ENCODE data around the gene KPNA6. TPM values are rescaled to one million over a fixed set of nuclear protein-coding genes. Genes with fewer than 3 reads are reported as not detected.
A peak's percentile ranks its signal among the peaks of the same experiment; 100 is the strongest.

Gene KPNA6
- polyA plus RNA-seq, 1 donor: 25.6 TPM

DNA sequence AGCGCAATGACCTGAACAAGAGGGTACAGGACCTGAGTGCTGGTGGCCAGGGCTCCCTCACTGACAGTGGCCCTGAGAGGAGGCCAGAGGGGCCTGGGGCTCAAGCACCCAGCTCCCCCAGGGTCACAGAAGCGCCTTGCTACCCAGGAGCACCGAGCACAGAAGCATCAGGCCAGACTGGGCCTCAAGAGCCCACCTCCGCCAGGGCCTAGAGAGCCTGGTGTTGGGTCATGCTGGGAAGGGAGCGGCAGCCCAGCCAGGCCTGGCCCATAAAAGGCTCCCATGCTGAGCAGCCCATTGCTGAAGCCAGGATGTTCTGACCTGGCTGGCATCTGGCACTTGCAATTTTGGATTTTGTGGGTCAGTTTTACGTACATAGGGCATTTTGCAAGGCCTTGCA lies 87.1 kb downstream of the KPNA6 start:
- DNase-seq: no peak

DNA sequence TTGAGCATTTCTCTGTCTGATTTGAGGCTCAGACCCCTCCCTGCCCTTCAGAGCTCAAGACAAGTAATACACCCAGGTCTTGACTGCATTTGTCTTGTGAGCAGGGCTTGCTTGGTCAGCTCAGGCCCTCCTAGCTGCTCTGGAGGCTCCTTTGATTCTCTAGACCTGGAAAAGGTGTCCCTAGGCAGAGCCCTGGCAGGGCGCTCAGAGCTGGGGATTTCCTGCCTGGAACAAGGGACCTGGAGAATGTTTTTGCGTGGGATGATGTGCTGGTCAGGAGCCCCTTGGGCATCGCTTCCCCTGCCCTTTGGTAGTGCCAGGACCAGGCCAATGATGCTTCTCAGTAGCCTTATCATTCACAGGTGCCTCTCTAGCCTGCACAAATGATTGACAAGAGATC lies 87.7 kb downstream of the KPNA6 start:
- DNase-seq: no peak

DNA sequence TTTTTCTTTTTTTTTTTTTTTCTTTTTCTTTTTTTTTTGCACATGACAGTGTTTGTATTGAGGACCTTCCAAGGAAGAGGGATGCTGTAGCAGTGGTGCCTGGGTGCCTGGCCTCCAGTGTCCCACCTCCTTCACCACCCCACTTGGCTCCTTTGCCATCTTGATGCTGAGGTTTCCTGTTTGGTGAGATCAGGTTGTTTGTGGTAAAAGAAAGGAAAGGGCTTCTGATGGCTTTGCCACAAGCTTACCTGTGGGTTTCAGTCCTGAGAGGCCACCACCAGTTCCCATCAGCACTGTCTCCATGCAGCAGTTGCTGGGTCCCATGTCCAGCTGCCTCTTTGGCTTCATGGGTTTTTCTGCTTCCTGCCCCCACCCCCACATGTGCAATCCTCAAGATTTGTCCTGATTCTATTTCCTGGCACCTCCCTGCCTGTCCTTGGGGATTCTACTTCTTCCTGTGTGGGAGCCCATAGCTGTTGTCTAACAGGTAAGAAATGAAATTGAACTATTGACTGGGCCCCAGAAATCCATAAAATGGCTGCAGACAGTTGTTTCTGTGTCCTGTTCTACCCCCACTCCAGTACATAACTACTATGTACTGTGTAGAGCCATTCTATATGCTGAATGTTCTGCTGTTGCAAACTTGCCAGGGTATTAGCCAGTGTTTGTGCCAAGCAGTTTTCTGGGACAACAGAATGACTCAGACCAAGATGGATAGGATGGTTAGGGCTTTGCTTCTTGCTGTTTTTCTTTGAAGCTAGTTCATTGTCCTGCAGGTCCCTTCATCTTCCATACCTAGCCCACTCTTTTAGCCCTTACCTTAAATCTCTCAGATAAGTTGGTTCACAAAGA lies 88.3 kb downstream of the KPNA6 start:
- no peak for DNase-seq

- DNase-seq: no peak
Observed at GRCh38 chr1:32197074-32197473, 89.2 kb downstream of the KPNA6 start.

GRCh38 chr1:32197837-32198236 lies 90.0 kb downstream of the KPNA6 start:
- no peak for DNase-seq

DNA sequence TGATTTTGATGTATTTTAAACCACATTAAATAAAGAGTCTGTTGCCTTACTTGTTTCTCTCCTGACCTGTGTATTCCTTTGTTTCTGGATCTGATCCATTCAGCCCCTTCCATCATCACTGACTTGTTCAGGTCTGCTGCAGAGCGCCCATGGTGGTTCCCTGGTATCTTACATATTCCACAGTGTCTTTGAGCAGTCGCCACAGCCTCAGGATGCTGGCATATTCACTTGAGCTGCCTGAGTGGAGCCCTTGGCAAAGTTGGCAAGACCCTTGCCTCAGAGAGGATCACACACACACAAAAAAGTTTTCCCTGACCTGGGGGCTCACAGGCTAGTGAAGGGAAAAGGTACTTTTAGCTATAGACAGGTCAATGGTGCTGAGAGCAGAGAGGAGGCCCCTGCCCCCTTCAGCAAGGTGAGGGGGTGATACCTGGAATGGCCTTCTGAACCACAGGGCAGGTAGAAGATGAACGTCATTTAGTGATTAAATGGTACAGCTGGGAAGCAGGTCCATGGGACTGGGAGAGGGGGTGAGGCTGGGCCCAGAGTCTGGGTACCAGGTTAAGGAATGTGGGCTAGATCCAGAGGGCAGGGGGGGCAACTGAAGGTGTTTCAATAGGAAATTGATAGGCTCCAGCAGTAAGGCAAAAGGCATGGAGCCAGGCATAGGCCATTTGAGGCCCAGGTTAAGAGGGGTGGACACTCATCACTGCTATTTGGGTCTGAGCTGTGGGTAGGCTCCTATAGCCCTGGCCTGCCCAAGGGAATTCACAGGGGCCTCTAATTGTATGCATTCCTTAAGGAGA lies 90.6 kb downstream of the KPNA6 start:
- no peak for DNase-seq

DNA sequence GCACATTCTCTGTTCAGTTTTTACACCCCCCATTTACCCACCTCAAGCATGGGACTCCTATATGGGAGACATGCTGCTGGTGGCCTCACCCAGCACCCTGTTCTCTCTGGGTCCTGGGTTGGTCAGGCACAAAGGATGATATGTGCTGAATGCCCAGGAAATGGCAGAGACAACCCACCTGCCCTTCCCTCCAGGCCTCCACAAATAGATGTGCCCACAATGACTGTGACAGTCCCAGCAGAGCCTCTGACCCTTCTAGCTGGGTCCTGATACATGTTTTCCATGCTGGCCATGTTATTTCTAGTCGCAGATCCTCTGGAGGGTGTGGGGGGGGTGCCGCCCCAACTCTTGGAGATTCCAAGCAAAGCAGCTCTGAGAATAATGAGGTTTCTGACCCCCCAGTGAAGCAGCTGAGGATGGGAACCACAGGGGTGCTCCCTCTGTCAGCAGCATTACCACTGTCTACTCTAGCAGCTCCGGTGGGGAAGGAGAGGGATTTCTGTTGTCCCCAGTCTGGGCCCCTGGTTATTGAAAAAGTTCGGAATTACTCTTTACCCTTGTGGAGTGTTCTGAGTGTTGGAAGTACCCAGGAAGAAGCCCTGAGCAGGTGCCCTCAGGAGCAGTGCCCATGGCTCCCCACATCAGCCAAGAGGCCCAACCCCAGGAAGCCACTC lies 91.3 kb downstream of the KPNA6 start:
- DNase-seq: no peak

DNA sequence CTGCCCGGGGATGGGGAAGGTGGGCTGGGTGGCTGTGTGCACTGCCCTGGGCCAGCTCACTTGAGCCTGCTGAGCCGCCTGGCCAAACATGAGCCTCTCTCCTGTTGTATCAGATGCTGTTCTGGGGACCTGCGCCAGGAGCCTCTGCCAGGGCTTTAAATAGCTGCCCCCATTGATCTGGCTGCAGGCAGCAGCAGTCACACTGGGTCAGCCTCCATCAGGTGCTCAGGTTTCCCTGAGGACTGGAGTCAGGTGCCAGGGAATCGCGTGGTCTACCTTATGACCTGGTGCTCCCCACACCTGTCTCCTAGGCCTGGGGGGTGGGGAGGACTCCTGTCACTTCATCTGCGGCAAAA lies 91.8 kb downstream of the KPNA6 start:
- peak; percentile 45 for DNase-seq

GRCh38 chr1:32200226-32201010 lies 92.6 kb downstream of the KPNA6 start, which contains the start of gene CCDC28B:
Gene CCDC28B, plus strand, starts transcription at chr1:32200595. Its CDS starts 1,341 bp downstream, at chr1:32201936.
- peak; percentile 87 for DNase-seq

DNA sequence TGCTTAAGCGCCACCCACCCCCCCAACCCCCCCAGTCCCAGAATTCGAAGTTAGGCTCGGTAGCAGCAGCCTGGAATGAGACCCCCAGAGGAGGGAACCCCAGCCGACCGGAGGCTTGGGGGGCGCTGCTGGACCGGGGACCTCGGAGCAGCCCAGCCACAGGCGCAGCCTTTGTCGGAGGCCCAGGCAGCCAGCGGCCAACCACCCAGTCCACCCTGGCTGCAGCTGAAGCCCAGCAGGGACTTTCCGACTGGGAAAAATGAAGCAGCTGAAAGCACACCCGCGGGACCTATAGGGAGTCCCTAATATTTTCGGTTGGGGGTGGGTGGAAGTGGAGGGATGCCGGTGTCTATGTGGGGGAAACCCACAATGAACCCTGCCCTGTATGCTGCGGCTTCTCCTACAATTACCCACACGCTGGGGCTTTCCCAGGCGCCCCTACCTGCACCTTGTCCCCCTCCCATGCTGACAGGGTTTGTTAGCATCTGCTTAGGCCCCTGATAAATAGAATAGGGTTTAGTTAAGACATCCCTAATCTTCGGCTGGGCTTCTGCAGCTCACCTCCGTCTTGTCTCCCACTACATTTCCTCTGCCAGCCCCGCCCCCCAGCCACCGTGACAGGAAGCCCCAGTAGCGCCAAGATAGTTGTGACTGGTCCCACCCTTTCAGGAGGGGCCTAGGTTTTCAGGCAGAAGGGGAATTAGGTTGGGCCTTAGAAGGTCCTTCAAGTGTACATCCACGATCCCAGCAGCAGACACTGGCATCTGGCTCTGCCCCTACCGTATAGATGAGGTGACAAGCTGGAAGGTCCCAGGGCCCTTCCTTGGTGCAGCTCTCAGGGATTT lies 93.4 kb downstream of the KPNA6 start:
- peak; percentile 77 for DNase-seq

DNA sequence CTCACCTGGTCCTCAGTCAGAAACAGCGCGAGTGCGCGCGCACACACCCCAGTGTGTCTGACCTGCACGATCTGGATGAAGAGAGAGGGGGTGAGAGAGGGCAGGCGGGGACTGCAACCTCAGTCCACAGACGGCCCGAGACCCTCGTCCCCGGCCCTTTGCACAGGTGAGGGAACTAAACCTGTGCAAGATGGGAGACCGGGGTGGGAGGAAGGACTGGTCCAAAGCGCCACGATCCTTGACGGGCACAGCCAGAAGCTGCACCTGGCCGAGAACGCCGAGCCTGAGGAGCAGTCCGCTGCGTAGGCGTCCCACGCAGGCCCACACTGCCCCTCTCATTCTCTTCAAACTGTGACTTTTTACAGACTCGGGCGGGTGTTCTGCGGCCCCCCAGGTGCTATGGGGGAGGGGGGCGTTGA lies 97.1 kb downstream of the KPNA6 start:
- no peak for DNase-seq

DNA sequence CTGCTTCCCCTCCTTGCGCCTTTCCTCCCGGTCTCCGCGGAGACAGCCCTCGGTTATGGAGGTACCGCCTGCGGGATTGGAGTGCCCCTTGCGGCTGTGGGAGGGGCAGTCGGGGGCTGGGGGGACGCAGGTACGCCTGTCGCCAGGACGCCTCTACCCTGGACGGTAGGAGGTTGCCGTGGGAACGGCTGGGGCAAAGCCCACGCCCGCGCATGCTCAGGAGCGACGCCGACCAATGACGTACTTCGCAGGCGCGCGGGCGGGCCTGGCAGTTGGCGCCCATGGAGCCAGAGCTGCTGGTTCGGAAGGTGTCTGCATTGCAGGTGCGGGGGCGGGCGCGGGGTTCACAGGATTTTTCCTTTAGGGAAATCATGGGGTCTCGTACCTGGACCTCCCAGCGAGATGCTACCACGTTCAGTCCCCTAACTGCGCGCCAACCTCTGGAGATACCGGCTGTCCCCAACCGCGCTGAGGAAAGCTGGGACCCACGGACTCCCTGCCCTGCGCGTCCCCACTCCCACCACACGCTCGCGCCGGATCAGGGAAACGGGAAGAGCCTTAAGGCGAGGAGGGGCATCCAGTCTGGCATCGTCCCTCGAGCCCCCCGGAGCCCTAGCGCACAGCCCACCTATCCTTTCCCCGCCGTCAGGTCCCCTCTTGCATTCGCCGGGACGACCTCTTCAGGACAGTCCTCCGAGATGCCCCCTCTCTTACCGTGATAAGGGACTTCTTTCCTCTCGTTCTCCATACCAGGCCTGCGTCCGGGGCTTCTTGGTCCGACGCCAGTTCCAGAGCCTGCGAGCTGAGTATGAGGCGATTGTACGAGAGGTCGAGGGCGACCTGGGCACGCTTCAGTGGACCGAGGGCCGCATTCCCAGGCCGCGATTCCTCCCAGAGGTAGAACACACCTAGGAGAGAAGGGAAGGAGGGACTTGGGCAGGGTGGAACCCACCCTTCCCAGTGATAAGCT lies 97.8 kb downstream of the KPNA6 start, which contains the start of gene IQCC:
IQCC (plus strand) TSS at position 271 of the 970 bp plus-strand sequence; CDS start at position 282, 11 bp downstream.
- DNase-seq: peak; percentile 88

- DNase-seq: no peak
Observed at GRCh38 chr1:32208469-32208868, 100.6 kb downstream of the KPNA6 start.

- no peak for DNase-seq
Observed at GRCh38 chr1:32208891-32209328, 101.1 kb downstream of the KPNA6 start, which contains the start of gene DCDC2B. Gene DCDC2B, plus strand, starts transcription at chr1:32209089. Its CDS starts 5 bp downstream, at chr1:32209094.

DNA sequence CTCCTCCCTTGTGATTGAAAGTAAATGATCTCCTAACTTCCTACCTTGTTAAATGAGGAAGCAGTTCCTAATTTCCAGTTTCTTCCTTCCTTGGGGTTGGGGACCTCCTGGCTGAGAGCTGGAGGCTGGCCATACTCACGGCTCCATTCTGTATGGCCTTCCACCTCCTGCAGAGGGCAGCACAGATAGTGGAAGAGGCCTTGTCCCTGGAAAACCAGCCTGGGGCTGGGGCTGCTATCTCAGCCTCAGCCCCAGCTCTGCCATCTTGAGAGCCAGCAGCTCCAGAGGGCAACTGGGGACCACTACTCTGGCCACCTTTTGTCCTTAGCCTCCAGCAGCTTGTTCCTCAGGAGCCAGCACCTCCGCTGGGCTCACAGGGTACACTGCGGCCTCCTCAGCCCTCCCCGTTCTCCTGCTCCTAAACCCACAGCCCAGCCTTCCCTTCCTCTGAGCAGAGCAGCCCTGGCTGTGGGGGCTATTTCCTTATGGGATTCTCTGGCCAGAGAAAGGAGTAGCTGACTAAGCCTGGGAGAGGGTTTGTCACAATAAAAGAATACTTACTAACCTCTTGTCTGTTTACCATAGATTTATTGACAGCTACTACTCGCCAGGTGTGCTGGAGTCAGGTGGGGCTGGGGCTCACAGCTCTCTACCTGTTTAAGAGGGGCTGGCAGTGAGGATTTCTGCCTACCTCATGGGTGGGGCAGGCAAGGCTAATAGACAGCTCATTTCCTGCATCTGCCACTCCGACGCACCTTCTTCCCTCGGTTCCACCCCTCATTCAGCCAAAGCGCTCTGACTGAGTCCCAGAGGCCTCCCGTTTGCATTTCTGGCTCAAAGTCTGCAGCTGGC lies 108.0 kb downstream of the KPNA6 start:
- no peak for DNase-seq

DNA sequence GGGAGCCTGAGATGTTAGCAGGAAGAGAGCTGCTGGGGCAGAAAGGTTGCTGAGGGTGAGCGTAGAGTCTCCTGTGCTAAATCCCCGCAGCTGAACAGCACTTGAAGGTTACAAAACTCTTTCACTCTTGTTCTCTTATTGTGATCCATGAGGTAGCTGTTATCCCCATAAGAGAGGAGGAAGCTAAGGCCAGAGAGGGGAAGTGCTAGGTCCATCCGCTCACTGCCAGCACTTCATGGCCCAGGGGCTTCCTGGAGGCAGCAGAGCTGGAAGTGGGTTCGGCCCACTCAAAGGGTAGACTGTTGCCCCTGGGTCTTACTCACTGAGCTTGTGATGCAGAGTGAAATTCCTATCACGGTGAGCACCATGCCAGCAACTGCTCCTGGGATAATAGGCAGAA lies 108.7 kb downstream of the KPNA6 start:
- DNase-seq: no peak

GRCh38 chr1:32219022-32219421 lies 111.2 kb downstream of the KPNA6 start:
- no peak for DNase-seq

DNA sequence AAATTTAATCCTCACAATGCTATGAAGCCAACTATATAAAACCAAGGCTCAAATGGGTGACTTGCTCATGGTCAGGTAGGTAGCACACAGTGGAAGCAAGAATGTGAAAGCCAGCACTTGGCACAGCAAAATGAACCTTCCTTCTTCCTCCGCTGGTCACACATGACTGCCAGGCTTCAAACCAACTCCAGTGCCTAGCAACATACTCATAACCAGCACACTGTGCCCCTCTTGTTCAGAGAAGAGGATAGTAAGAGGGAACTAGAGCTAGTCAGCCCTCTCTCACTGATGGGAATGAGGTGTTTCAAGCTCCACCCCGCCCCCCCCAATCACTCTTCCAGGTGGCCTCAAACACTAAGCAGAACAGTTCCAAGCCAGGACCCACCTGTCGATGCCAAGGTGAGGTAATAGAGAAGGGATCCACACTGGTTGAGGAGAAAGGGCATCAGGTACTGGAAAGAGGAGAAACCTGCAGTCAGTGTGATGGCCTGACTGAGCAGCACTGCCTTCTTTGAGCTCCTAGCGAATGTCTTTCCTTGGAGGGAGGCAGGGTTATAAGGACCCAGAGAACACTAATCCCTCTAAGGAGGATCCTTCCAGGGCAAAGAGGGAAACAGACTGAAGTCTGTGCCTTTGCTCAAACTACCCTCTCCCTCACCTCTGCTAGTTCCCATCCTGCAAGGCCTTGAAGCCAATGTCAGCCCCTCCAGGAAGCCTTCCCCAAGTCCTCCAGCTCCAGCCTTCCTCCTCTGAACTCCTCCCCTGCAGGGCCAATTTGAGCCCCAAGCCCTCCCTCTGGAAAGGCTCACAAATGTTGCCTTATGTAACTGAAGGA lies 113.1 kb downstream of the KPNA6 start:
- no peak for DNase-seq

Data from hindlimb muscle (tissue), 1 donor.